A549 (cell line): Measurements from ENCODE around the gene TTPAL. TPM values are rescaled to one million over a fixed set of nuclear protein-coding genes. Genes with fewer than 3 reads are reported as not detected.

Experiments used
- ATAC-seq, 2 experiments: fragments of 200-7000 bp in 1 of 2; fragments of >200 bp in 1 of 2; cut with Nextera tagmentation in 1 of 2; cut with Tn5 transposase in 1 of 2; 3 replicates each; pipeline versions ENCODE4 v1.8.0 to v1.9.1; 2018 to 2020; ENCODE audit warnings: mild to moderate bottlenecking in 1 of 2, moderate library complexity in 1 of 2
- CTCF ChIA-PET: fragments of 300-600 bp; sonication (Branson Sonifier 250); formaldehyde crosslinking; extraction: SDS; loops from one replicate; lab custom pipeline; 2021; ENCODE audit warnings: antibody characterized with exemption, inconsistent platforms; lab: Yijun Ruan, JAX
- POLR2A ChIA-PET: fragments of 350-600 bp; formaldehyde crosslinking; extraction: SDS; loops from one replicate; lab custom pipeline; 2021; ENCODE audit warnings: antibody characterized with exemption, inconsistent platforms; lab: Yijun Ruan, JAX
- DNase-seq, 2 experiments: peaks; one replicate each; pipeline versions ENCODE4 v3.0.0 to v3.0.0-alpha.2; 2011 to 2016; ENCODE audit warnings: low read depth in 1 of 2, low spot score in 1 of 2
- FAIRE-seq: peaks from 2 replicates; lab custom pipeline; 2011; peaks lifted over from hg19 to GRCh38; lab: Jason Lieb, UNC
- H3K27ac ChIP-seq, 2 experiments: fragments of >200 bp; sonication (Bioruptor Twin); formaldehyde crosslinking; 3 replicates each; pipeline ENCODE4 v1.5.1; 2016 to 2017
- H3K4me1 ChIP-seq: fragments of >200 bp; sonication (Bioruptor Twin); formaldehyde crosslinking; 3 replicates; pipeline ENCODE4 v1.6.1; 2016
- H3K4me2 ChIP-seq: fragments of >200 bp; sonication (Bioruptor Twin); formaldehyde crosslinking; 3 replicates; pipeline ENCODE4 v1.6.1; 2016
- H3K4me3 ChIP-seq: fragments of >200 bp; sonication (Bioruptor Twin); formaldehyde crosslinking; 3 replicates; pipeline ENCODE4 v1.5.1; 2016
- H3K9me3 ChIP-seq: fragments of >200 bp; sonication (Bioruptor Twin); formaldehyde crosslinking; 3 replicates; pipeline ENCODE4 v1.6.1; 2016
- ATOH8 ChIP-seq: fragments of 250-450 bp; sonication (Bioruptor Pico); IDR thresholded peaks from 2 replicates; pipeline ENCODE4 v1.5.0; 2020; ENCODE audit warnings: low read depth, mild to moderate bottlenecking, moderate library complexity
- CBX2 ChIP-seq: fragments of 200-600 bp; sonication (generic); IDR thresholded peaks from 2 replicates; pipeline ENCODE4 v1.6.1; 2016; ENCODE audit warnings: low read depth, mild to moderate bottlenecking, borderline replicate concordance
- CBX8 ChIP-seq: fragments of 200-600 bp; sonication (generic); IDR thresholded peaks from 2 replicates; pipeline ENCODE4 v1.6.1; 2016
- CHD2 ChIP-seq: fragments of 150-350 bp; IDR thresholded peaks from 2 replicates; pipeline ENCODE4 v1.6.1; 2014; ENCODE audit warnings: low read length; ENCODE audit not compliant: partially characterized antibody
- CHD4 ChIP-seq: fragments of 200-600 bp; sonication (generic); IDR thresholded peaks from 2 replicates; pipeline ENCODE4 v1.6.1; 2016; ENCODE audit warnings: antibody characterized with exemption, mild to moderate bottlenecking, borderline replicate concordance
- ELK1 ChIP-seq: fragments of 150-350 bp; IDR thresholded peaks from 2 replicates; pipeline ENCODE4 v1.6.1; 2014; ENCODE audit warnings: low read depth, mild to moderate bottlenecking, low read length
- EP300 ChIP-seq, 2 experiments: fragments of >200 bp; sonication (Bioruptor Twin); formaldehyde crosslinking; IDR thresholded peaks; 2 replicates in 1 of 2; 3 replicates in 1 of 2; pipeline ENCODE4 v1.6.1; 2016 to 2017
- FOSB ChIP-seq: fragments of 250-450 bp; sonication (Bioruptor Pico); IDR thresholded peaks from 2 replicates; pipeline ENCODE4 v1.5.0; 2020; ENCODE audit warnings: mild to moderate bottlenecking, moderate library complexity
- FOXS1 ChIP-seq: fragments of 250-450 bp; sonication (Bioruptor Pico); IDR thresholded peaks from 2 replicates; pipeline ENCODE4 v1.5.0; 2020; ENCODE audit warnings: mild to moderate bottlenecking, moderate library complexity
- HES2 ChIP-seq: fragments of >200 bp; sonication (Bioruptor Twin); formaldehyde crosslinking; IDR thresholded peaks from 2 replicates; pipeline ENCODE4 v1.6.1; 2016
- HOXA7 ChIP-seq: fragments of 250-450 bp; sonication (Bioruptor Pico); IDR thresholded peaks from 2 replicates; pipeline ENCODE4 v1.5.0; 2020; ENCODE audit warnings: mild to moderate bottlenecking, moderate library complexity
- HOXB13 ChIP-seq: fragments of 250-450 bp; sonication (Bioruptor Pico); IDR thresholded peaks from 2 replicates; pipeline ENCODE4 v1.5.0; 2020; ENCODE audit warnings: low read depth, mild to moderate bottlenecking, moderate library complexity
- MAZ ChIP-seq: fragments of 150-350 bp; IDR thresholded peaks from 2 replicates; pipeline ENCODE4 v1.6.1; 2014; ENCODE audit warnings: antibody characterized with exemption, low read depth, low read length, borderline replicate concordance
- NFE2L2 ChIP-seq: fragments of 150-350 bp; conservative IDR thresholded peaks from 2 replicates; pipeline ENCODE4 v1.6.1; 2014; ENCODE audit warnings: low read length
- POLR2A ChIP-seq: IDR thresholded peaks from 2 replicates; pipeline ENCODE4 v1.6.1; 2012; ENCODE audit warnings: mild to moderate bottlenecking, low read length
- POLR2AphosphoS2 ChIP-seq: conservative IDR thresholded peaks from 2 replicates; pipeline ENCODE4 v1.6.1; 2012; ENCODE audit warnings: low read length, improper control_type of control experiment, inconsistent platforms
- RAD21 ChIP-seq, 2 experiments: fragments of >200 bp in 1 of 2; sonication (Bioruptor Twin) in 1 of 2; formaldehyde crosslinking in 1 of 2; IDR thresholded peaks in 1 of 2; conservative IDR thresholded peaks in 1 of 2; 2 replicates in 1 of 2; 3 replicates in 1 of 2; pipeline ENCODE4 v1.6.1; 2012 to 2018; ENCODE audit warnings: inconsistent platforms in 1 of 2
- RARB ChIP-seq: fragments of 250-450 bp; sonication (Bioruptor Pico); IDR thresholded peaks from 2 replicates; pipeline ENCODE4 v1.8.0; 2021; ENCODE audit warnings: mild to moderate bottlenecking, moderate library complexity
- RCOR1 ChIP-seq: fragments of 150-350 bp; IDR thresholded peaks from 2 replicates; pipeline ENCODE4 v1.6.1; 2014; ENCODE audit warnings: antibody characterized with exemption, low read length, low read depth
- REST ChIP-seq: fragments of 200-600 bp; sonication (generic); IDR thresholded peaks from 2 replicates; pipeline ENCODE4 v1.6.1; 2016; ENCODE audit warnings: antibody characterized with exemption, mild to moderate bottlenecking, moderate library complexity
- RFX5 ChIP-seq: fragments of 450-650 bp; IDR thresholded peaks from 2 replicates; pipeline ENCODE4 v1.7.1; 2014; ENCODE audit warnings: antibody characterized with exemption, mild to moderate bottlenecking, moderate library complexity
- WGBS: methylation state at CpG from one replicate; pipeline ENCODE4 v1.1.6; 2017; ENCODE audit errors: missing lambda C conversion rate; 5-methylcytosine and 5-hydroxymethylcytosine counted together
- polyA plus RNA-seq, 4 experiments: library from polyadenylated mRNA; depleted of rRNA in 3 of 4; stranded (reverse); fragments of >200 nt; fragmentation: RNase III in 1 of 4; extraction: RNeasy Plus Mini Kit Qiagen cat#74134 plus additional on column Dnase treatment in 1 of 4; gene quantifications; 2 replicates in 3 of 4; 3 replicates in 1 of 4; pipeline ENCODE4 v1.2.3, GENCODE V29; 2011 to 2017
- TF ChIP-seq, protein P1 (sequence below): fragments of >200 bp; sonication (Bioruptor Twin); formaldehyde crosslinking; IDR thresholded peaks from 3 replicates; pipeline ENCODE4 v1.5.1; 2016
- TF ChIP-seq, protein P2 (sequence below): IDR thresholded peaks from 2 replicates; pipeline ENCODE4 v1.6.1; 2012

Gene TTPAL
- polyA plus RNA-seq, 2 of the 4 experiments (the other 2 are of a cell fraction): 9.1 to 9.2 TPM

GRCh38 chr20:44485830-44486198 is 10.1 kb downstream of the TTPAL start (continued):
- TF ChIP-seq FOXS1 (CRISPR knock-in tag) (no peak), ATOH8 (CRISPR knock-in tag) (no peak), FOSB (no peak), RARB (CRISPR knock-in tag) (no peak), EP300 (IDR thresholded peaks at IDR 0.05) (no peak)

DNA sequence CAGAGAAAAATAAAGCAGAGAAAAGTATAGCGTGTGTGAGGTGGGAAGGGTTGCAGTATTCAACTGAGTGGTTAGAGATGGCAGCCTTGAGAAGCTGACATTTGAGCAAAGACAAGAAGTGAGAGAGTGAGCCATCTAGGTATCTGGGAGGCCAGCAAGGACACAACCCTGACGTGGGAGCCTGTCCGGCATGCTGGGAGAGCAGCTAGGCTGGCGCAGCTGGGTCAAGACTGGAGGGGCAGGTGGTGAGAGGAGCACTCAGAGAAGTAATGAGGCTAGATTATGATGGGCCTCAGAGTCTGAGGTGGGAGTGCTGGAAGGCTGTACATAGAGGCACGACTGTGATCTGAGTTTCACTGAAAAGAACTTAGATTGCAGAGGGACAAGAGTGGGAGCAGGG is 12.9 kb downstream of the TTPAL start:
- WGBS: 86% methylated on average over 5 of the region's 5 CpGs
- TF ChIP-seq RCOR1: no peak
- no peak for TF ChIP-seq HOXB13 (CRISPR knock-in tag)
- no peak for TF ChIP-seq REST
- TF ChIP-seq CBX8: no peak
- no peak for TF ChIP-seq HOXA7 (CRISPR knock-in tag)
- TF ChIP-seq POLR2AphosphoS2: no peak
- TF ChIP-seq, protein P1, sequence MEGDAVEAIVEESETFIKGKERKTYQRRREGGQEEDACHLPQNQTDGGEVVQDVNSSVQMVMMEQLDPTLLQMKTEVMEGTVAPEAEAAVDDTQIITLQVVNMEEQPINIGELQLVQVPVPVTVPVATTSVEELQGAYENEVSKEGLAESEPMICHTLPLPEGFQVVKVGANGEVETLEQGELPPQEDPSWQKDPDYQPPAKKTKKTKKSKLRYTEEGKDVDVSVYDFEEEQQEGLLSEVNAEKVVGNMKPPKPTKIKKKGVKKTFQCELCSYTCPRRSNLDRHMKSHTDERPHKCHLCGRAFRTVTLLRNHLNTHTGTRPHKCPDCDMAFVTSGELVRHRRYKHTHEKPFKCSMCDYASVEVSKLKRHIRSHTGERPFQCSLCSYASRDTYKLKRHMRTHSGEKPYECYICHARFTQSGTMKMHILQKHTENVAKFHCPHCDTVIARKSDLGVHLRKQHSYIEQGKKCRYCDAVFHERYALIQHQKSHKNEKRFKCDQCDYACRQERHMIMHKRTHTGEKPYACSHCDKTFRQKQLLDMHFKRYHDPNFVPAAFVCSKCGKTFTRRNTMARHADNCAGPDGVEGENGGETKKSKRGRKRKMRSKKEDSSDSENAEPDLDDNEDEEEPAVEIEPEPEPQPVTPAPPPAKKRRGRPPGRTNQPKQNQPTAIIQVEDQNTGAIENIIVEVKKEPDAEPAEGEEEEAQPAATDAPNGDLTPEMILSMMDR: no peak
- no peak for TF ChIP-seq ELK1
- TF ChIP-seq POLR2A: no peak
- no peak for TF ChIP-seq HES2
- no peak for TF ChIP-seq FOXS1 (CRISPR knock-in tag)
- no peak for FAIRE-seq
- no peak for ATAC-seq
- H3K4me1 ChIP-seq: peaks cover 1% of the 10 kb centered on the region; the same call in 1 of the 3 replicates
- H3K27ac ChIP-seq: no peak overlapping the region
- ChIA-PET POLR2A (no interaction called here), CTCF (interaction anchor here (1.7 to 2.0 kb wide), 2 partner anchors 43 to 122 kb away, joined by 4 to 5 read pairs; no protein-coding TSS in a partner anchor)
- no peaks in the 10 kb centered on the region for H3K9me3 ChIP-seq
- no peak overlapping the region for H3K4me2 ChIP-seq
- H3K4me3 ChIP-seq: no peak overlapping the region
- no peak for DNase-seq

DNA sequence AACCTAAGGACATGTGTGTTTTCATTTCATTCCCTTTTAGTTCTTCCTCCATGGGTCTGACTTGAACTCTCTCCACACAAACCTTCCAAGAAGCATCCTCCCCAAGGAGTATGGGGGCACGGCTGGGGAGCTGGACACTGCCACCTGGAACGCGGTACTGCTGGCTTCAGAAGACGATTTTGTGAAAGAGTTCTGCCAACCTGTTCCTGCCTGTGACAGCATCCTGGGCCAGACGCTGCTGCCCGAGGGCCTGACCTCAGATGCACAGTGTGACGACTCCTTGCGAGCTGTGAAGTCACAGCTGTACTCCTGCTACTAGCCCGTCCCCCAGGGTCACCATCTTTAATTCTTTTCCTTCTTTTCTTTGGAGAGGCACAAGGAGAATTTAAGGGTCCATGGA is 13.5 kb downstream of the TTPAL start:
- no peak for FAIRE-seq
- Histone ChIP-seq H3K4me2 (no peak overlapping the region), H3K4me1 (peaks cover 8% of the 10 kb centered on the region), H3K27ac (no peak overlapping the region), H3K4me3 (no peak overlapping the region), H3K9me3 (no peaks in the 10 kb centered on the region)
- TF ChIP-seq, protein P2, sequence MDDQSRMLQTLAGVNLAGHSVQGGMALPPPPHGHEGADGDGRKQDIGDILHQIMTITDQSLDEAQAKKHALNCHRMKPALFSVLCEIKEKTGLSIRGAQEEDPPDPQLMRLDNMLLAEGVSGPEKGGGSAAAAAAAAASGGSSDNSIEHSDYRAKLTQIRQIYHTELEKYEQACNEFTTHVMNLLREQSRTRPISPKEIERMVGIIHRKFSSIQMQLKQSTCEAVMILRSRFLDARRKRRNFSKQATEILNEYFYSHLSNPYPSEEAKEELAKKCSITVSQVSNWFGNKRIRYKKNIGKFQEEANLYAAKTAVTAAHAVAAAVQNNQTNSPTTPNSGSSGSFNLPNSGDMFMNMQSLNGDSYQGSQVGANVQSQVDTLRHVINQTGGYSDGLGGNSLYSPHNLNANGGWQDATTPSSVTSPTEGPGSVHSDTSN: no peak
- TF ChIP-seq RFX5 (no peak), POLR2A (no peak), RAD21 (conservative IDR thresholded peaks at IDR 0.05 in 1 of 2, IDR thresholded peaks at IDR 0.05 in 1 of 2) (no peak), NFE2L2 (no peak), CHD2 (no peak), CBX2 (no peak), MAZ (no peak), CHD4 (no peak), RCOR1 (no peak), CBX8 (no peak)
- POLR2A ChIA-PET: no interaction called here
- no peak for DNase-seq
- no peak for ATAC-seq
- CTCF ChIA-PET: interaction anchor here (1.7 to 2.0 kb wide), 2 partner anchors 42 to 121 kb away, joined by 4 to 5 read pairs; no protein-coding TSS in a partner anchor
- 90% methylated on average over 9 of the region's 9 CpGs for WGBS
